GM12872 (cell line): Measurements from ENCODE around the gene MICU2.

Source experiments
- CTCF ChIP-seq: IDR thresholded peaks from 3 replicates; pipeline ENCODE4 v1.5.1; 2011; ENCODE audit warnings: low read depth, mild to moderate bottlenecking, low read length, moderate library complexity; ENCODE audit not compliant: insufficient read depth

The MICU2 gene

GRCh38 chr13:21539687-21540086, 64.3 kb downstream of the MICU2 start:
- no peak for TF ChIP-seq CTCF

- no peak for TF ChIP-seq CTCF
These were observed 65.2 kb downstream of the MICU2 start for GRCh38 chr13:21538753-21539152.

- no peak for TF ChIP-seq CTCF
These were observed 65.7 kb downstream of the MICU2 start for GRCh38 chr13:21538280-21538679.

GRCh38 chr13:21537105-21537504, 66.9 kb downstream of the MICU2 start:
- TF ChIP-seq CTCF = no peak

- no peak for TF ChIP-seq CTCF
These were observed 69.2 kb downstream of the MICU2 start for GRCh38 chr13:21534760-21535159.

- TF ChIP-seq CTCF = no peak
These were observed 72.5 kb downstream of the MICU2 start for GRCh38 chr13:21531455-21531854.

- no peak for TF ChIP-seq CTCF
These were observed 73.3 kb downstream of the MICU2 start for GRCh38 chr13:21530656-21531055.
